GM19240 (cell line): ENCODE measurements around the gene NBEAL2.

ENCODE experiments used
- DNase-seq: peaks from one replicate; pipeline ENCODE4 v3.0.0; 2011; ENCODE audit warnings: low spot score; ENCODE audit not compliant: insufficient read length

NBEAL2 gene

DNA sequence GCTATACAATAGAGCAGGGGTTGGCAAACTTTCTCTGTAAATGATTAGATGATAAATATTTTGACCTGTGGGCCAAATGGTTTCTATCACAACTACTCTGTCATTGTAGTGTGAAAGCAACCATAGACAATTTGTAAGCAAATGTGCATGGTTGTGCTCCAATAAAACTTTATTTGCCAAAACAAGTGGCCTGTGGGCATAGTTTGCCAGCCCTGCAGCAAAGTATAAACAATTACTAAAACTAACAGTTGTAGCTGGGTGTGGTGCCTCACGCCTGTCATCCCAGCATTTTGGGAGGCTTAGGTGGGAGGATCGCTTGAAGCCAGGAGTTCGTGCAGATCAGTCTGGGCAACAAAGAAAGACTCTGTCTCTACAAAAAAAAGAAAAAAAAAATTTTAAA is 61.6 kb downstream of the NBEAL2 start:
- no peak for DNase-seq

DNA sequence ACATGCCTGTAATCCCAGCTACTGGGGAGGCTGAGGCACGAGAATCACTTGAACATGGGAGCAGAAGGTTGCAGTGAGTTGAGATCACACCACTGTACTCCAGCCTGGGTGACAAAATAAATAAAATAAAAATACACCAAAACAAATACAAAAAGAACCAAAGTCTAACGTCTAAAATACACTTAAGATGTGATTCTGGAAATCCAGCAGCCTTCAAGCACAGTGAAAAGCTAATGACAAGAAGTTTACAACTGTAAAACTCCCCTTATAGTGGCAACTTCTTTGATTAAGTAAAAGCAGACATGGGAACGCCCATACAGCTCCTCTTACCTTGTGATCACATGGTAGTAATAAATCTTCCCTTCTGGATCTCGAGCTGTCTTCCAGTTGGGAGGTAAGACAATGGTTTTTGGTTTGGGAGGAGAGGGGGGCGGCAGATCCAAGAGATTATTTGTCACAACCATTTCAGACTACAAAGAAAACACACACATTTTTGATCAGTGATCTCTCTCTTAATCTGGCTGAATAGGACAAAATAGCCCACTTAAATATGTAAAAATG is 62.8 kb downstream of the NBEAL2 start:
- DNase-seq, result no peak

DNA sequence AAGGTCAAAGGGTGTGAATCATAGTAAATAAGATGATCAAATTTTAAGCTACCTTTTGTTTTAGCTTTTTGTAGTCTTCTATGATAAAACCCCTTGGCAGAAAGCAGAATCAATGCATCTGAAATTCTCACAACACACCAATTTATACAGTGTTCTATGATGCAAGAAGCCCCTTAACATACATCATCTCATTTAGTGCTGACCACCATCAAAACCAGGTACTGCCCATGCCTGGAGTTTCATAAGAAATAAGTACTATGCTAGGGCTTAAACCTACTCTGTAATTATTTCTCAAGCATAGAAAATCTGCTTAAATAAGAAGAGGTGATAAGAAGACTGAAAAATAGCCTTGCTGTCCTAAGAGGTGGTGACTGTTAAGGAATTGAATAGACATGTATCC is 67.6 kb downstream of the NBEAL2 start:
- DNase-seq, result no peak

DNA sequence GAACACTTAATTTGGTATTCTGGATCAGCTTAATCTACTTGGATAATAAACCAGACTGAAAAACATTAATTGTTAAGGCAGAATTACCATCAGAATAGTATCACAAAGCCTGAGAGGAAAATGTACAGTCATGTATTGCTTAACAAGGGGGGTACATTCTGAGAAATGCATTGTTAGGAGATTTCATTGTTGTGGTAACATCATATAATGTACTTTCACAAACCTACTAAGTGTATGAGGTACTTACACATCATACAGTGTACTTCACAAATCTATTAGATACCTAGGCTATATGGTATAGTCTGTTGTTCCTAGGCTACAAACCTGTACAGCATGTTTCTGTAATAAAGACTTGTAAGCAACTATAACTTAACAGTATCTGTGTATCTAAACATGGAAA is 68.2 kb downstream of the NBEAL2 start:
- no peak for DNase-seq

DNA sequence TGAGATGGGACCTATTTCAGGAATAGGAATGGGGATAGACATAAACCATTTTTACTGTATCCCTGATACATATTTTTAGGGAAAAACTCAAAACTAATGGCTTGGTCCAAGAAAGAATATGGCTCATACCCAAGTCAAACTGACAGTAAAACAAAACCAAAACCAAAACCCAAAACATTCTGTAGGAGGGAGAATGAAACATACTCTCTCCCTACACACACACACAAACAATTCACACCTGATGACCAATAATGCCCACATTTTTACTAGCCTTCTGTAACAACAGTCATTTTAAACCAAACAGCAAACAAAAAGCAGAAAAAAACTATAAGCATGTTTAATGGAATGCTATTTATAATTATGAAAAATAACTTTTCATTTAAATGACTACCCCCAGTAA is 74.9 kb downstream of the NBEAL2 start:
- no peak for DNase-seq

DNA sequence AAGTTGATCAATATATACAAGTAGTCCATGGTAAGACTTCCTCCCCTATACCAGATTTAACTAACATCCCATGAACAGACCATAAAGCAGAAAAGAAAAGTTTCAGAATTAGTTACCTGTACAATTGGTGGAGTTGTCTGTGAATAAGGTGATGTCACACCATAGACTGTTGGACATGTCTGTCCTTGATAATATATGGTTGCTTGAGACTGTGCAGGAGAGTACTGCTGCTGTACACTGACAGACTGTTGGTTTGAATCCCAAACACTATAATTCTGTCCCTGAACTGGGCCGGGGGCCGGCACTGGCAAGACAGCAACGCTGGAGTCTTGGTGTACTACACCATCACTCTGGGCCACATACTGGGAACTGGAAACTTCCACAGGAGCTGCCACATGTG is 77.2 kb downstream of the NBEAL2 start:
- DNase-seq, result no peak

DNA sequence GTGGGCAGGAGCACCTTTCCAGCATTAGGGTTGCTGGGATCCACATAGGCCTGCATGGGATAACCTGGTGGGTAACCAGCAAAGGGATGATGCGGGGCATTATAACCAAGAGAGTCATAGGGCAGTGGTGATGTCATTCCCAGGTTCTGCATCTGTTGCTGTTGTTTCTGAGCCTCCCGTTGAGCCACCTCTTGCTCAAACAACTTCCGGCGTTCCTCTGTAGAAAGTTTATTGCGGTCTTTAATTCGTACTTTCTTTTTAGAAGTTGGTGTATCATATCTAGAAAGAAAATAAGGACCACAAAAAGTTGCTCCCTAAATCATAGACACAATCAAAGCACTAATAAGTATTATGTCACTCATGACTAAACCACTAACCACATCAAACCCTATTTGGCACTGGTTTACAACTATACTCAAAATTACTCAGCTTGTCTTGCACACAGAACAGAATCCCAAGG is 77.8 kb downstream of the NBEAL2 start:
- DNase-seq, result no peak
